ENCODE measurements around the gene SULT1E1. TPM values are rescaled to one million over a fixed set of nuclear protein-coding genes. Genes with fewer than 3 reads are reported as not detected.

SULT1E1 gene
- total RNA-seq, 1 donor = not detected

- Histone ChIP-seq H3K4me1 (ENCODE audit: insufficient read depth, low read length) (no peaks in the 10 kb centered on the region), H3K27me3 (ENCODE audit: insufficient read depth, low read length) (no peaks in the 10 kb centered on the region)
Measured at GRCh38 chr4:69860521-69861298, 765 bp upstream of the SULT1E1 start.

GRCh38 chr4:69859140-69859685, 732 bp downstream of the SULT1E1 start:
- no peaks in the 10 kb centered on the region for H3K4me1 ChIP-seq (ENCODE audit: insufficient read depth, low read length)
- no peaks in the 10 kb centered on the region for H3K27me3 ChIP-seq (ENCODE audit: insufficient read depth, low read length)
- H3K9me3 ChIP-seq (ENCODE audit: low read depth, low read length) = no peaks in the 10 kb centered on the region
- no peak overlapping the region for H3K4me3 ChIP-seq (ENCODE audit: low read length)

More at GRCh38 chr4:69860521-69861298, 765 bp upstream of the SULT1E1 start:
- Histone ChIP-seq H3K4me3 (ENCODE audit: low read length) (no peak overlapping the region), H3K9me3 (ENCODE audit: low read depth, low read length) (no peaks in the 10 kb centered on the region)

GRCh38 chr4:69858690-69859089, 1.3 kb downstream of the SULT1E1 start:
- Histone ChIP-seq H3K9me3 (ENCODE audit: low read depth, low read length) (no peaks in the 10 kb centered on the region), H3K27me3 (ENCODE audit: insufficient read depth, low read length) (no peaks in the 10 kb centered on the region), H3K4me3 (ENCODE audit: low read length) (no peak overlapping the region), H3K4me1 (ENCODE audit: insufficient read depth, low read length) (no peaks in the 10 kb centered on the region)

- H3K4me3 ChIP-seq (ENCODE audit: low read length) = no peak overlapping the region
Measured at GRCh38 chr4:69855822-69856221, 4.1 kb downstream of the SULT1E1 start.

GRCh38 chr4:69849969-69850368, 10.0 kb downstream of the SULT1E1 start:
- no peaks in the 10 kb centered on the region for H3K27me3 ChIP-seq (ENCODE audit: insufficient read depth, low read length)
- H3K4me3 ChIP-seq (ENCODE audit: low read length) = no peak overlapping the region
- H3K9me3 ChIP-seq (ENCODE audit: low read depth, low read length) = no peaks in the 10 kb centered on the region
- no peaks in the 10 kb centered on the region for H3K4me1 ChIP-seq (ENCODE audit: insufficient read depth, low read length)

More at GRCh38 chr4:69855822-69856221, 4.1 kb downstream of the SULT1E1 start:
- Histone ChIP-seq H3K4me1 (ENCODE audit: insufficient read depth, low read length) (no peaks in the 10 kb centered on the region), H3K27me3 (ENCODE audit: insufficient read depth, low read length) (no peaks in the 10 kb centered on the region), H3K9me3 (ENCODE audit: low read depth, low read length) (no peaks in the 10 kb centered on the region)

GRCh38 chr4:69849297-69849696, 10.6 kb downstream of the SULT1E1 start:
- no peak overlapping the region for H3K4me3 ChIP-seq (ENCODE audit: low read length)
- no peaks in the 10 kb centered on the region for H3K27me3 ChIP-seq (ENCODE audit: insufficient read depth, low read length)
- no peaks in the 10 kb centered on the region for H3K4me1 ChIP-seq (ENCODE audit: insufficient read depth, low read length)
- no peaks in the 10 kb centered on the region for H3K9me3 ChIP-seq (ENCODE audit: low read depth, low read length)

- H3K9me3 ChIP-seq (ENCODE audit: low read depth, low read length) = no peaks in the 10 kb centered on the region
- H3K4me3 ChIP-seq (ENCODE audit: low read length) = no peak overlapping the region
- no peaks in the 10 kb centered on the region for H3K4me1 ChIP-seq (ENCODE audit: insufficient read depth, low read length)
- H3K27me3 ChIP-seq (ENCODE audit: insufficient read depth, low read length) = no peaks in the 10 kb centered on the region
Measured at GRCh38 chr4:69848028-69848427, 11.9 kb downstream of the SULT1E1 start.

- Histone ChIP-seq H3K27me3 (ENCODE audit: insufficient read depth, low read length) (peaks cover 3% of the 10 kb centered on the region), H3K4me3 (ENCODE audit: low read length) (no peak overlapping the region), H3K4me1 (ENCODE audit: insufficient read depth, low read length) (no peaks in the 10 kb centered on the region), H3K9me3 (ENCODE audit: low read depth, low read length) (no peaks in the 10 kb centered on the region)
Measured at GRCh38 chr4:69843932-69844331, 16.0 kb downstream of the SULT1E1 start.

GRCh38 chr4:69843301-69843700, 16.6 kb downstream of the SULT1E1 start:
- Histone ChIP-seq H3K9me3 (ENCODE audit: low read depth, low read length) (no peaks in the 10 kb centered on the region), H3K4me1 (ENCODE audit: insufficient read depth, low read length) (no peaks in the 10 kb centered on the region), H3K27me3 (ENCODE audit: insufficient read depth, low read length) (peaks cover 3% of the 10 kb centered on the region), H3K4me3 (ENCODE audit: low read length) (no peak overlapping the region)

- H3K4me1 ChIP-seq (ENCODE audit: insufficient read depth, low read length) = no peaks in the 10 kb centered on the region
- no peak overlapping the region for H3K4me3 ChIP-seq (ENCODE audit: low read length)
- H3K9me3 ChIP-seq (ENCODE audit: low read depth, low read length) = no peaks in the 10 kb centered on the region
- peaks cover 3% of the 10 kb centered on the region for H3K27me3 ChIP-seq (ENCODE audit: insufficient read depth, low read length)
Measured at GRCh38 chr4:69838977-69839376, 21.0 kb downstream of the SULT1E1 start.

- Histone ChIP-seq H3K4me3 (ENCODE audit: low read length) (no peak overlapping the region), H3K9me3 (ENCODE audit: low read depth, low read length) (no peaks in the 10 kb centered on the region), H3K4me1 (ENCODE audit: insufficient read depth, low read length) (peaks cover 16% of the 10 kb centered on the region), H3K27me3 (ENCODE audit: insufficient read depth, low read length) (peaks cover 3% of the 10 kb centered on the region)
Measured at GRCh38 chr4:69836287-69836686, 23.7 kb downstream of the SULT1E1 start.

- Histone ChIP-seq H3K4me3 (ENCODE audit: low read length) (no peak overlapping the region), H3K9me3 (ENCODE audit: low read depth, low read length) (no peaks in the 10 kb centered on the region), H3K27me3 (ENCODE audit: insufficient read depth, low read length) (peaks cover 3% of the 10 kb centered on the region), H3K4me1 (ENCODE audit: insufficient read depth, low read length) (peaks cover 21% of the 10 kb centered on the region)
Measured at GRCh38 chr4:69835766-69836165, 24.2 kb downstream of the SULT1E1 start.

- H3K27me3 ChIP-seq (ENCODE audit: insufficient read depth, low read length) = no peaks in the 10 kb centered on the region
- H3K9me3 ChIP-seq (ENCODE audit: low read depth, low read length) = no peaks in the 10 kb centered on the region
- H3K4me3 ChIP-seq (ENCODE audit: low read length) = no peak overlapping the region
- peaks cover 29% of the 10 kb centered on the region for H3K4me1 ChIP-seq (ENCODE audit: insufficient read depth, low read length)
Measured at GRCh38 chr4:69833251-69833650, 26.7 kb downstream of the SULT1E1 start.

- no peak overlapping the region for H3K4me3 ChIP-seq (ENCODE audit: low read length)
- no peaks in the 10 kb centered on the region for H3K9me3 ChIP-seq (ENCODE audit: low read depth, low read length)
- H3K4me1 ChIP-seq (ENCODE audit: insufficient read depth, low read length) = peaks cover 29% of the 10 kb centered on the region
Measured at GRCh38 chr4:69832326-69833030, 27.5 kb downstream of the SULT1E1 start.

GRCh38 chr4:69831646-69832325, 28.2 kb downstream of the SULT1E1 start:
- H3K4me3 ChIP-seq (ENCODE audit: low read length) = peak overlapping the region; percentile 22
- no peaks in the 10 kb centered on the region for H3K27me3 ChIP-seq (ENCODE audit: insufficient read depth, low read length)
- peaks cover 29% of the 10 kb centered on the region for H3K4me1 ChIP-seq (ENCODE audit: insufficient read depth, low read length)
- no peaks in the 10 kb centered on the region for H3K9me3 ChIP-seq (ENCODE audit: low read depth, low read length)

More at GRCh38 chr4:69832326-69833030, 27.5 kb downstream of the SULT1E1 start:
- no peaks in the 10 kb centered on the region for H3K27me3 ChIP-seq (ENCODE audit: insufficient read depth, low read length)
